Activated CD4-positive, alpha-beta T cell treated with anti-CD3 and anti-CD28 coated beads, Interleukin-2, amount 50 U/mL, for 16 hours (primary cell): ENCODE measurements around the gene TEX13A.
"Not testable (repeated sequence)": the region's sequence is repeated elsewhere in the genome, so short reads cannot be mapped to it uniquely, and the experiment has no call there.

ENCODE experiments used
- DNase-seq: peaks from one replicate; pipeline ENCODE4 v3.0.0-alpha.2; 2020

The TEX13A gene, protein sequence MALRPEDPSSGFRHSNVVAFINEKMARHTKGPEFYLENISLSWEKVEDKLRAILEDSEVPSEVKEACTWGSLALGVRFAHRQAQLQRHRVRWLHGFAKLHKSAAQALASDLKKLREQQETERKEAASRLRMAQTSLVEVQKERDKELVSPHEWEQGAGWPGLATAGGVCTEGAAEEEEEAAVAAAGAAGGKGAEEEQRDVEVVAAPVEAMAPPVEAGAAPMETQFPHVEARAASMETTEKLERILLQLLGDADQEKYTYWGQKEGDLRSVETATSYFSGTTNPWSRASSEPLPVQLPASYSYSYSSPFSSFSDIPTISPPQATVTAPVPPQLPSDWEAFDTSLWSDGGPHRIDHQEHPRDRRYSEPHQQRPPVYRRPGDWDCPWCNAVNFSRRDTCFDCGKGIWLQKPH

DNA sequence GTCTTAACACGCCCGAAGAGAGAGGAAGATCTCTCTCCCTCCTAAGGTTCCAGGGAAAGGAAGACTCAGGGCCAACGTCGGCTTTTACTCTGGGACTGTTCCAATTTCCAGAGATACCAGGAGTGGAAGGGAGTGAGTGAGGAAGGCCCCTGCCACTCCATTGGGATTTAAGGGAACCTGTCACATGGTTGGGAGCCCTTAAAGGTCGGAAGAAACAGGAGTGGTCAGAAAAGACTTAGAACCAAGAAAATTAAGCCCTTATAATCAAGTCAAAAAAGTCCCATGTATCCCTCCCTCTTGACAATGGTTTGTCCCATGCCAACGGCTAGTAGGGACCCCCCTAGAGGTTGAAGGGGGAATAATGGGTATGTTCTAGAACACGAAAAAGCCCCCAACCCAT lies at the start of gene TEX13A:
Gene TEX13A, minus strand, starts transcription at position 59 of the 400 bp plus-strand sequence. CDS start 297 bp downstream, outside the sequence.
- DNase-seq, result no peak

DNA sequence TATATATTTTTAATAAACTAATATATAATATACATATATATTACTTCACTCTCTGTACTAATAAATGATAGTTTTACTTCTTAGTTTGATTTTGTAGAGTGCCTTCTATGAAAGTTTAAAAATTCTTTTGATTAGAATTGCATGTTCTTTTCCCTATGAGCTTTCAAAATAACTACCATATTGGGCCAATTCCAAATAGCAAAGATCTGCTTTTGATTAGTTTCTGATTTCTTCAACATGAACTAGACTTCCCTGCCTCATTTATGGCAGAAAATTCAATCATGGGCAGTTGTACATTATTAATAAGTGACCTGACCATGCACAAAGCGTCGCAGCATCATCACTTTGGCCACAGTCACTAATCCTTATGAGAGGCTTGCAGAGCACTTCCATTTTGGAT lies 48.9 kb upstream of the TEX13A start:
- DNase-seq, result no peak

GRCh38 chrX:105267167-105267566 lies 46.7 kb upstream of the TEX13A start:
- DNase-seq, result no peak

GRCh38 chrX:105266456-105266855 lies 46.0 kb upstream of the TEX13A start:
- DNase-seq, result no peak

- DNase-seq, result no peak
These were observed 44.6 kb upstream of the TEX13A start for GRCh38 chrX:105265093-105265492.

GRCh38 chrX:105263801-105264200 lies 43.3 kb upstream of the TEX13A start:
- DNase-seq, result no peak

GRCh38 chrX:105263171-105263570 lies 42.7 kb upstream of the TEX13A start:
- no peak for DNase-seq

GRCh38 chrX:105260291-105261043 lies 40.0 kb upstream of the TEX13A start:
- no peak for DNase-seq

GRCh38 chrX:105241056-105241455 lies 20.6 kb upstream of the TEX13A start:
- DNase-seq, result no peak

DNA sequence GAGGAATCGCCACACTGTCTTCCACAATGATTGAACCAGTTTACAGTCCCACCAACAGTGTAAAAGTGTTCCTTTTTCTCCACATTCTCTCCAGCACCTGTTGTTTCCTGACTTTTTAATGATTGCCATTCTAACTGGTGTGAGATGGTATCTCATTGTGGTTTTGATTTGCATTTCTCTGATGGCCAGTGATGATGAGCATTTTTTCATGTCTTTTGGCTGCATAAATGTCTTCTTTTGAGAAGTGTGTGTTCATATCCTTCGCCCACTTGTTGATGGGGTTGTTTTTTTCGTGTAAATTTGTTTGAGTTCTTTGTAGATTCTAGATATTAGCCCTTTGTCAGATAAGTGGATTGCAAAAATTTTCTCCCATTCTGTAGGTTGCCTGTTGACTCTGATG lies 16.9 kb upstream of the TEX13A start:
- not testable (repeated sequence) for DNase-seq

- DNase-seq, result no peak
These were observed 8.7 kb upstream of the TEX13A start for GRCh38 chrX:105229146-105229545.

DNA sequence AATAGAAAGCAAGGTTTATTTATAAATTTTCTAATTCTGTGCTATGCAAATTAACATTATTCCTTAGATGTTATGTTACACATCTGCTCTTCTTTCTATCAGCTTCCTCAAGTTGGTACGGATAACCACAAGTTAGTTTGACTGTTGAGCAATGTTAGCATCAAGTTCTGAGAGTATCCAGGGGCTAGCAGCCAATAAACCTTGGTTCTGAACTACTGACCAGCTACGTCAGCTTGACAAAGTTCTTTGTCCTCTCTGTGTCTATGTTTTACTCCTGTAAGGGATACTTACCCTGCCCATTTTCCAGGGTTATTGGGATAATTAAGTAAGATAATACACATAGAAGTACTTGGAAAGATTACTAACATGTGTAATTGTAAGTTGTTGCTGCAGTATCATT lies 8.1 kb upstream of the TEX13A start:
- DNase-seq, result no peak

- no peak for DNase-seq
These were observed 6.0 kb upstream of the TEX13A start for GRCh38 chrX:105226499-105226898.

- DNase-seq, result no peak
These were observed 880 bp upstream of the TEX13A start for GRCh38 chrX:105221374-105221773.

GRCh38 chrX:105219454-105220401 lies 766 bp downstream of the TEX13A start:
- DNase-seq, result no peak

DNA sequence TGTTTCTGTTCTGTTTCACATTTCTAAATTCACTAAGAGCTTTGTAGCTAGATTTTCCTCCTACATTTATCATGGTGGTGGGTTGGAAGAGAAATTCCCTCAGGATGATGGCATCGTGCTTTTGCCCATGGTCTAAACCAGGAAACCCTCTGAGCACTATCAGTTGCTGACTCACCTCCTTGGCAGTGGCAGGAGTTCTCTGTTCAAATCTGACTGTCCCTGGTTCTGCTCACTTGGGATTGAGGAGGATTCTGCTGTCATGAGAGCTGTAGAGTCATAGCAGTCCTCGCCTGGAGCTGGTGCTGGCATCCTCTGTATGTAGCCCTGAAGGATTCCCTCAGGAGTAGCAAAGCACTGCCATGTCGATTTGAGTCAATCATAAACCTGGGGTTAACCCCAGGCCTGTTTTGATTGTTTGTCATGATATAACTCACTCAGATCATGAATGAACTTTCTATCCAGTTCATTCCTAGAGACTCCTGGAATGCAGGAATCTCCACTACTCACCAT lies 9.4 kb downstream of the TEX13A start:
- no peak for DNase-seq

DNA sequence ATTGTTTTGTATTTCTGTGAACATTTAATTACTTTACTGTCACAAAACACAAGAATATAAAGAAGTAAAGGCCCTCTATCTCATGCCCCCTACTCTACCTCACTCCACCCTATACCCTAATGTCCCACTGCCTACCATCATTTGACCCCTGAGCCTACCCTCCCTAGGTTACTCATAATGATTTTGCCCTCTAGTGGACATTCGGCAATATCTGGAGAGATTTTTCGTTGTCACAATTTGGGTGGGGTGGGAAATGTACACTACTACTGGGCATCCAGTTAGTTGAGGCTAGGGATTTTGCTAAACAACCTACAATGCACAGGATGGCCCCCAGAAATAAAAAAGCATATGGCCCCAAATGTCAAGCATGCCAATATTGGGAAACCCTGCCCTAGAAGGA lies 10.2 kb downstream of the TEX13A start:
- DNase-seq, result no peak

DNA sequence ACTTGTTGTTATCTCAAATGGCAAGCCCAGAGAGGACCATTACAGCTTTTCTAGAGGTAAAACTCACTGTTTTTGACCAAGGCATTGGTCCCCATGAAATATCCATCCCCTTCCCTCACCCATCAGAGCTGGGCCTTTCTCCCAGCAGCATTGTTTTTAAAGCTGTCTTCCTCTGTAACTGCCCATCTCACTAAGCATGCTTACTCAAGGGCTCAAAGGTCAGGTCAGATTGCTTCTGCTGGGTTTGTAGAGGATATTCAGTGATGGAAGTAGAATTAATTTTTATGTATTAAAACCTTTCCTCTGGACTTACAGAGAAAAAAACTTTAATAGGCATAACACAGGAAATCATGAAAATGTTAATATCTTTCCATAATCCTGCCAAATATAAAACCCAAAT lies 11.1 kb downstream of the TEX13A start:
- DNase-seq, result no peak

GRCh38 chrX:105191878-105192277 lies 28.6 kb downstream of the TEX13A start:
- peak; percentile 3 for DNase-seq

GRCh38 chrX:105190252-105190853 lies 30.1 kb downstream of the TEX13A start:
- DNase-seq, result peak; percentile 28

DNA sequence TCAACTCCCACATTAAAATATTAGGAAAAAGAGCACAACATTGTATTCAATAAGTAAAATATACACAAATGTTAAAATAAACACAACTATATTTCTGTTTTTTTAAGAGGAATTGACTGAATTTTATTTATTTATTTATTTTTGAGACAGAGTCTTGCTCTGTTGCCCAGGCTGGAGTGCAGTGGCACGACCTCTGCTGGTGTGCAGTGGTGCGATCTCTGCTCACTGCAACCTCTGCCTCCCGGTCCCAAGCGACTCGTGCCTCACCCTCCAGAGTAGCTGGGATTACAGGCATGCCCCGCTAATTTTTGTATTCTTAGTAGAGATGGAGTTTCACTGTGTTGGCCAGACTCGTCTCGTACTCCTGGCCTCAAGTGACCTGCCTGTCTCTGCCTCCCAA lies 31.4 kb downstream of the TEX13A start:
- no peak for DNase-seq

DNA sequence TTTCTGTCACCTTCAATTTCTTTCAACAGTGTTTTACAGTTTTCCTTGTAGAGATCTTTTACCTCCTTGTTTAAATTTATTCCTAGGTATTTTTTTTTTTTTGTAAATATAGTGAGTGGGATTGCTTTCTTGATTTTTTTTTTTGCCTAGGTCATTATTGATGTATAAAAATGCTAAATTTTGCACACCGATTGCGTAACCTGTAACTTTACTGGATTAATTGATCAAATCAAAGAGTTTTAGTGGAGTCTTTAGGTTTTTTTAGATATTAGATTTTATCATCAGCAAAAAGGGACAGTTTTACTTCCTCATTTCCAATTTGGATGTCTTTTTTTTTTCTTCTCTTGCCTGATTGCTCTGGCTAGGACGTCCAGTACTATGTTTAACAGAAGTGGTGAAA lies 40.9 kb downstream of the TEX13A start:
- DNase-seq, result no peak
